ENCODE results near the gene GGCX. TPM values are rescaled to one million over a fixed set of nuclear protein-coding genes. Genes with fewer than 3 reads are reported as not detected.
A peak's percentile ranks its signal among the peaks of the same experiment; 100 is the strongest.

The GGCX gene
- total and polyA plus RNA-seq, 2 of the 13 experiments (the other 11 are each of a cell fraction or from before 2014, with no cell fraction given): 72.5 to 103 TPM

GRCh38 chr2:85602476-85603234 lies 41.4 kb upstream of the GGCX start, which contains the start of gene TMEM150A (continued):
- TF ChIP-seq KLF6 (CRISPR knock-in tag; IDR thresholded peaks at IDR 0.05): peak; percentile 14; the same call in 1 of the 2 replicates
- TF ChIP-seq GATAD1 (CRISPR knock-in tag; IDR thresholded peaks at IDR 0.05): peak; percentile 71
- no peak; the same call in 1 of the 2 replicates for TF ChIP-seq ZMYM3 (CRISPR knock-in tag; IDR thresholded peaks at IDR 0.05)
- TF ChIP-seq ZNF710 (CRISPR knock-in tag; IDR thresholded peaks at IDR 0.05; ENCODE audit: borderline replicate concordance): peak; percentile 89; the same call in 1 of the 2 replicates
- TF ChIP-seq MXD4 (CRISPR knock-in tag; IDR thresholded peaks at IDR 0.05): peak; percentile 45
- 0 out of 2 replicates have a peak, but pooled peaks have one; percentile 58 for TF ChIP-seq ZNF503 (CRISPR knock-in tag; IDR thresholded peaks at IDR 0.05)
- peak; percentile 97 for TF ChIP-seq NR0B2 (CRISPR knock-in tag; IDR thresholded peaks at IDR 0.05)
- TF ChIP-seq NR3C1 (CRISPR knock-in tag; IDR thresholded peaks at IDR 0.05): no peak
- peak; percentile 73; the same call in 1 of the 2 replicates for TF ChIP-seq ZNF652 (CRISPR knock-in tag; IDR thresholded peaks at IDR 0.05; ENCODE audit: borderline replicate concordance, low read depth)
- TF ChIP-seq AHR (CRISPR knock-in tag; IDR thresholded peaks at IDR 0.05): no peak
- TF ChIP-seq ZNF883 (CRISPR knock-in tag; IDR thresholded peaks at IDR 0.05; ENCODE audit: not compliant biosample characterization): peak; percentile 79
- no peak for TF ChIP-seq ZNF230 (CRISPR knock-in tag; IDR thresholded peaks at IDR 0.05)
- peak; percentile 53 for TF ChIP-seq AGO1 (IDR thresholded peaks at IDR 0.05; ENCODE audit: low read depth, low read length, poor library complexity, severe bottlenecking)
- no peak for TF ChIP-seq ARNT (IDR thresholded peaks at IDR 0.05)
- peak; percentile 68 for TF ChIP-seq ZNF235 (CRISPR knock-in tag; IDR thresholded peaks at IDR 0.05; ENCODE audit: borderline replicate concordance)
- TF ChIP-seq ZNF574 (CRISPR knock-in tag; IDR thresholded peaks at IDR 0.05): peak; percentile 89
- 0 out of 4 replicates have a peak, but pooled peaks of 1 of the 2 experiments have one; percentile 28 for TF ChIP-seq ATF4 (CRISPR knock-in tag; IDR thresholded peaks at IDR 0.05)
- TF ChIP-seq ZNF691 (CRISPR knock-in tag; IDR thresholded peaks at IDR 0.05; ENCODE audit: borderline replicate concordance, low read depth): no peak
- TF ChIP-seq SMAD3 (CRISPR knock-in tag; IDR thresholded peaks at IDR 0.05): no peak; the same call in 1 of the 2 replicates
- no peak for TF ChIP-seq NCOA5 (CRISPR knock-in tag; IDR thresholded peaks at IDR 0.05)

Measured in HepG2 (cell line).